HepG2 (cell line): Measurements from ENCODE around the gene ARSJ. TPM values are rescaled to one million over a fixed set of nuclear protein-coding genes. Genes with fewer than 3 reads are reported as not detected.

Source experiments
- ATAC-seq: fragments of 200-7000 bp; cut with Tn5 transposase; 3 replicates; pipeline ENCODE4 v1.9.1; 2020; ENCODE audit warnings: mild to moderate bottlenecking, moderate library complexity
- BruUV-seq: library from RNA; stranded (reverse); fragments of 400-500 nt; replicated peaks from 2 replicates; lab custom pipeline; 2021; lab: Mats Ljungman, UMichigan
- CTCF ChIA-PET: fragments of 300-600 bp; formaldehyde crosslinking; extraction: SDS; loops from one replicate; lab custom pipeline; 2021; ENCODE audit warnings: low total read pairs, inconsistent platforms, low intra/inter-chr PET ratio; lab: Yijun Ruan, JAX
- POLR2A ChIA-PET: fragments of 350-600 bp; sonication (Branson Sonifier 250); formaldehyde crosslinking; loops from one replicate; lab custom pipeline; 2020; ENCODE audit warnings: antibody characterized with exemption, inconsistent platforms; lab: Yijun Ruan, JAX
- DNase-seq: peaks from one replicate; pipeline ENCODE4 v3.0.0-alpha.2; 2015; ENCODE audit warnings: low spot score
- FAIRE-seq: peaks from 3 replicates; lab custom pipeline; 2011; peaks lifted over from hg19 to GRCh38; lab: Jason Lieb, UNC
- H2AFZ ChIP-seq: one replicate; pipeline ENCODE4 v1.6.1; 2011; ENCODE audit warnings: low read length, inconsistent platforms
- H3K27ac ChIP-seq: fragments of 300-600 bp; 3 replicates; pipeline ENCODE4 v1.8.0; 2011; ENCODE audit warnings: mixed run types, mild to moderate bottlenecking, mixed read lengths, low read length, inconsistent platforms; ENCODE audit not compliant: insufficient read depth; ENCODE audit errors: extremely low read length
- H3K27me3 ChIP-seq, 2 experiments: fragments of 200-600 bp in 1 of 2; 2 replicates in 1 of 2; 3 replicates in 1 of 2; pipeline versions ENCODE4 v1.6.0 to v1.8.0; 2011; ENCODE audit warnings: low read length in 2 of 2, mild to moderate bottlenecking in 2 of 2, moderate library complexity in 2 of 2, inconsistent platforms in 1 of 2; ENCODE audit not compliant: insufficient read depth in 2 of 2, control insufficient read depth in 1 of 2
- H3K36me3 ChIP-seq, 2 experiments: fragments of 200-600 bp in 1 of 2; replicated peaks in 1 of 2; 2 replicates in 1 of 2; 3 replicates in 1 of 2; pipeline versions ENCODE4 v1.5.1 to v1.8.0; 2011; ENCODE audit warnings: low read length in 2 of 2, inconsistent platforms in 1 of 2; ENCODE audit not compliant: insufficient read depth in 2 of 2, control insufficient read depth in 1 of 2
- H3K4me1 ChIP-seq: 2 replicates; pipeline ENCODE4 v1.5.1; 2012; ENCODE audit warnings: low read length, inconsistent platforms; ENCODE audit not compliant: insufficient read depth
- H3K4me2 ChIP-seq: 2 replicates; pipeline ENCODE4 v1.6.0; 2011; ENCODE audit warnings: low read depth, low read length, inconsistent platforms
- H3K4me3 ChIP-seq, 3 experiments: fragments of 200-600 bp in 1 of 3; sonication (generic), shearing (Covaris generic) in 1 of 3; replicated peaks in 1 of 3; 2 replicates each; pipeline ENCODE4 v1.5.1; 2011 to 2016; ENCODE audit warnings: low read length in 3 of 3, inconsistent platforms in 2 of 3, low read depth in 2 of 3, mild to moderate bottlenecking in 2 of 3, control low read depth in 1 of 3, mixed read lengths in 1 of 3; ENCODE audit not compliant: insufficient read depth in 1 of 3
- H3K79me2 ChIP-seq: one replicate; pipeline ENCODE4 v1.6.1; 2011; ENCODE audit warnings: low read length, inconsistent platforms; ENCODE audit not compliant: insufficient read depth
- H3K9ac ChIP-seq: 2 replicates; pipeline ENCODE4 v1.6.0; 2011; ENCODE audit warnings: mild to moderate bottlenecking, low read depth, low read length, inconsistent platforms; ENCODE audit not compliant: insufficient read depth
- H3K9me3 ChIP-seq: 2 replicates; pipeline ENCODE4 v1.5.1; 2012; ENCODE audit warnings: mild to moderate bottlenecking, low read length
- H4K20me1 ChIP-seq: 2 replicates; pipeline ENCODE4 v1.6.0; 2011; ENCODE audit warnings: inconsistent platforms, mild to moderate bottlenecking, low read length, moderate library complexity; ENCODE audit not compliant: insufficient read depth
- ZNF143 ChIP-seq: sonication (generic); formaldehyde crosslinking; IDR thresholded peaks from 2 replicates; pipeline ENCODE4 v1.4.0; 2020; ENCODE audit warnings: missing genetic modification reagents
- ZNF331 ChIP-seq: sonication (generic); formaldehyde crosslinking; IDR thresholded peaks from 2 replicates; pipeline ENCODE4 v1.4.0; 2020; ENCODE audit warnings: missing genetic modification reagents
- in situ Hi-C: cut with HindIII; loops from 2 replicates; pipeline ENCODE4 v1.10.0; 2017; ENCODE audit warnings: low pct_unique_long_range_greater_than_20kb; ENCODE audit not compliant: extremely low pct_ligation_motif_present
- intact Hi-C: fragments of 100-400 bp; cut with micrococcal nuclease; formaldehyde crosslinking; loops from one replicate; pipeline ENCODE4 v1.10.0; 2022; ENCODE audit not compliant: unreplicated experiment
- polyA plus RNA-seq, 8 experiments: library from polyadenylated mRNA; depleted of rRNA in 3 of 8; stranded (reverse) in 7 of 8; unstranded in 1 of 8; fragments of >200 nt; fragmentation: Illumina TruSeq in 4 of 8; extraction: Trizol in 4 of 8; gene quantifications; 2 replicates each; pipeline versions ENCODE4 v1.2.1 to v1.2.3, GENCODE V29; 2011 to 2016; ENCODE audit warnings: low read depth in 4 of 8, missing spikeins in 1 of 8, mixed read lengths in 1 of 8; ENCODE audit not compliant: insufficient read depth in 1 of 8
- total RNA-seq, 5 experiments: library from RNA; depleted of rRNA; stranded (reverse); fragments of >200 nt; fragmentation: Illumina TruSeq; extraction: Trizol; gene quantifications; 2 replicates each; pipeline ENCODE4 v1.2.3, GENCODE V29; 2016; ENCODE audit warnings: low read depth in 1 of 5
- TF ChIP-seq, protein P1 (sequence below): sonication (generic); formaldehyde crosslinking; IDR thresholded peaks from 2 replicates; pipeline ENCODE4 v1.5.0; 2020; ENCODE audit warnings: mild to moderate bottlenecking, missing genetic modification reagents, borderline replicate concordance

The ARSJ gene
- total and polyA plus RNA-seq, 2 of the 13 experiments (the other 11 are each of a cell fraction or from before 2014, with no cell fraction given): not detected

DNA sequence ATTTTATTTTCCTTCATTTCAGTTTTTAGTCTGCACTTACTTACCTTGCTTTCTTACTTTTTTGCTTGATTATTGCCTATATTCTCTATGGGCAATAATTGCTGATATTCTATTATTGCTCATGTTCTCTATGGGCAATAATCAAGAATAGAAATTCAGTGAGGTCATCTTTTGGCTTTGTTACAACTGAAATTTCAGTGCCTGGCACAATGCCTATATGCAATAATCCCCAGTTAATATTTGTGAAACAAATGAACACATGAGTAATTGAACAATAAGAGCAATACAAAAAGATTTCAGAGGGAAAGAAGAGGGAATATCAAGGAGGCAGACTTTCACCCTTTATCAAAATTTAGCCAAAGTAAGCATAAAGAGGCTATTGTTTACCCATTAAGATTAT is 48.6 kb upstream of the ARSJ start:
- in situ Hi-C loops (no loop called here), intact Hi-C loops (no loop called here)
- no TSS peak for BruUV-seq
- no peak for DNase-seq
- CTCF ChIA-PET: no interaction called here
- Histone ChIP-seq H4K20me1 (no peaks in the 10 kb centered on the region), H3K79me2 (no peaks in the 10 kb centered on the region), H3K4me2 (no peak overlapping the region), H3K9ac (no peak overlapping the region), H3K9me3 (no peaks in the 10 kb centered on the region), H3K27ac (no peak overlapping the region), H3K4me3 (no peak overlapping the region)
- TF ChIP-seq ZNF331: no peak
- TF ChIP-seq, all 625 proteins: peak for 0
- FAIRE-seq (no peak), ATAC-seq (no peak)
- no peak overlapping the region for H2AFZ ChIP-seq
- H3K27me3 ChIP-seq: no peaks in the 10 kb centered on the region
- POLR2A ChIA-PET: no interaction called here
- peaks cover 10% of the 10 kb centered on the region for H3K4me1 ChIP-seq
- no peaks in the 10 kb centered on the region for H3K36me3 ChIP-seq

DNA sequence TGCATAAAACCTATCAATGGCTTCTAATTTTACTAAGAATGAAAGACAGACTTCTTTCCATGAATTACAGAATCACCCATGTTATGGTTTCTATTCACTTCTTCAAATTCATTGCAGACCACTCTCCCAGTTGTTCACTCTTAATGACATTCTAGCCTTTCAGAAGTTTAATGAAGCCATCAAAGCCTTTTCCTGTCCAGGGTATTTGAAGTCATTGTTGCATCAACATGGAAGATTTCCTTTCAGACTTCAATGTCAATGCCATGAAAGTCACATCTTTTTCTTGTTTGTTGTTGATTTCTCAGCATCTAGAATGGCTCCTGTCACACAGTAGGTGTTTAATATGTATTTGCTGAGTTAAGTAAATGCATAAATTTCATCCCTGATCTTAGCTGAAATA is 48.1 kb upstream of the ARSJ start:
- POLR2A ChIA-PET: no interaction called here

More for the DNA sequence above, 48.1 kb upstream of the ARSJ start:
- BruUV-seq: no TSS peak
- H3K9me3 ChIP-seq: no peaks in the 10 kb centered on the region
- no peak for FAIRE-seq
- H3K27me3 ChIP-seq: no peaks in the 10 kb centered on the region
- CTCF ChIA-PET: no interaction called here
- H3K79me2 ChIP-seq: no peaks in the 10 kb centered on the region
- peaks cover 10% of the 10 kb centered on the region for H3K4me1 ChIP-seq
- H3K36me3 ChIP-seq: no peaks in the 10 kb centered on the region
- H3K4me2 ChIP-seq: no peak overlapping the region
- H3K27ac ChIP-seq: no peak overlapping the region
- in situ Hi-C loops: no loop called here
- H3K4me3 ChIP-seq: no peak overlapping the region
- H4K20me1 ChIP-seq: no peaks in the 10 kb centered on the region
- no peak overlapping the region for H3K9ac ChIP-seq
- intact Hi-C loops: no loop called here
- ATAC-seq: no peak
- no peak for TF ChIP-seq ZNF143 (CRISPR knock-in tag)
- TF ChIP-seq, protein P1, sequence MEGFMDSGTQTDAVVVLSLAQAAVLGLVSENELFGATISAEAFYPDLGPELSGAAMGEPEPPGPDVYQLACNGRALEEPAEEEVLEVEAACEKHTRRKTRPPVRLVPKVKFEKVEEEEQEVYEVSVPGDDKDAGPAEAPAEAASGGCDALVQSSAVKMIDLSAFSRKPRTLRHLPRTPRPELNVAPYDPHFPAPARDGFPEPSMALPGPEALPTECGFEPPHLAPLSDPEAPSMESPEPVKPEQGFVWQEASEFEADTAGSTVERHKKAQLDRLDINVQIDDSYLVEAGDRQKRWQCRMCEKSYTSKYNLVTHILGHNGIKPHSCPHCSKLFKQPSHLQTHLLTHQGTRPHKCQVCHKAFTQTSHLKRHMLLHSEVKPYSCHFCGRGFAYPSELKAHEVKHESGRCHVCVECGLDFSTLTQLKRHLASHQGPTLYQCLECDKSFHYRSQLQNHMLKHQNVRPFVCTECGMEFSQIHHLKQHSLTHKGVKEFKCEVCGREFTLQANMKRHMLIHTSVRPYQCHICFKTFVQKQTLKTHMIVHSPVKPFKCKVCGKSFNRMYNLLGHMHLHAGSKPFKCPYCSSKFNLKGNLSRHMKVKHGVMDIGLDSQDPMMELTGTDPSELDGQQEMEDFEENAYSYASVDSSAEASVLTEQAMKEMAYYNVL (CRISPR knock-in tag): no peak
- no peak for DNase-seq
- no peak overlapping the region for H2AFZ ChIP-seq
